ENCODE measurements around the gene HSD11B1. TPM values are rescaled to one million over a fixed set of nuclear protein-coding genes. Genes with fewer than 3 reads are reported as not detected.

The HSD11B1 gene
- total and polyA plus RNA-seq, 12 donors, result 0.59 to 15.7 (median 3.0) TPM

DNA sequence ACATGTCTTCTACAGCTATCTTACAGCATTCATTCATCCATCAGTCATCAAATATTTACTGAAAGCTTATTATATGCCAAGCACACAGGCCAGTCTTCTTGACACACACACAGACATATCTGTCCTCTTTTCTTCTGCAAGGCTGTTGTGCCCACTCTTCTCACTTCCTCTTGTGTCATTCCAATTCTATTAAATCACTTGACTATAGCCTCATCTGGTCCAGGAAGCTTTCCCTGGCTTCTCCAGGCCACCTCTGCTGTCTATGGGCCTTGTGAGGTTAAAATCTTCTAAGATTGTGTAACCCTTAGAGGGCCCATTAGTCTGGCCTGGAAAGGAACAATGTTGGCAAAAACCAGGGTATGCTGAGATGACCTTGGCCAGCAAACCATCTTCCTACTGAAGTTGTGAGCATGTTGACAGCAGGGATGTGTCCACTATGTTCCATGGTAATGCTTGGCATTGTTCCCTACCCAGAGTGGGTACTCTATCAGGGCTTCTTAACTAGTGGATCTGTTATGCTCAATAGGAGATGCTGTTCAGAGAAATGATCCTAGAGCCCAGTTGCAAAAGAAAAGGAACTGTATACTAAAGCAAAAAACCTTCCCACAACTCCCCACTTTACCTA lies 56.5 kb downstream of the HSD11B1 start:
- Histone ChIP-seq H3K36me3 (peaks cover 0 to 54% (median 0%) of the 10 kb centered on the region in 9 donors), H3K27ac (peak overlapping the region in 1 of 10 donors; percentile 0), H3K9me3 (no peaks in the 10 kb centered on the region), H3K4me3 (no peak overlapping the region), H3K4me1 (peaks cover 0 to 48% (median 0%) of the 10 kb centered on the region in 9 donors), H3K27me3 (no peaks in the 10 kb centered on the region)
- ATAC-seq (peak in 7 of 8 donors; percentile 7 to 79 (median 26)), DNase-seq (no peak)
- intact Hi-C loops (cut with DNase I), result no loop called here
- no peak for TF ChIP-seq CTCF (IDR thresholded peaks at IDR 0.05)

GRCh38 chr1:209766051-209766450 lies 61.4 kb downstream of the HSD11B1 start:
- Histone ChIP-seq H3K4me1 (peaks cover 8 to 54% (median 22%) of the 10 kb centered on the region in 9 donors), H3K27ac (peak overlapping the region in 1 of 10 donors; percentile 90), H3K36me3 (peaks cover 0 to 32% (median 0%) of the 10 kb centered on the region in 9 donors), H3K4me3 (no peak overlapping the region), H3K9me3 (no peaks in the 10 kb centered on the region), H3K27me3 (no peaks in the 10 kb centered on the region)
- TF ChIP-seq CTCF (IDR thresholded peaks at IDR 0.05), result no peak
- whole genome bisulfite sequencing, 2 donors, result 80 to 93% methylated on average over 2 of the region's 2 CpGs
- DNase-seq, result no peak
- ATAC-seq, result no peak
- intact Hi-C loops (cut with DNase I), result no loop called here

DNA sequence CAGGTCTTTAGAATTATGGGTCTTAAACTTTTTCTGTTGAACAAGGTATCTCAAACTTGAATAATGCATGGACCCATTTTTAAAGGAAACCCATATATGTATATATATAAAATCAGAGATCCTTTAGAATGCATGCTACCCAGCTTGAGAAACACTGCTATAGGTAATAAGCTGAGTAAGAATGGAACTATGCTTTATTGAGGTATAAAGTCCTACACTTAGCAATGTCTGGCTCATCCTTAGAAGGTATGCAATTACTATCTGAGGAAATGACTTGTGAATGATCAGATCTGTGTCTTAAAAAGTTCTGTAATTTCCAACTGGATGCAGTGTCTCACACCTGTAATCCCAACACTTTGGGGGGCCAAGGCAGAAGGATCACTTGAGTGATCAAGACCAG lies 62.5 kb downstream of the HSD11B1 start:
- peaks cover 8 to 46% (median 22%) of the 10 kb centered on the region in 9 donors for H3K4me1 ChIP-seq
- H3K36me3 ChIP-seq, result peaks cover 0 to 24% (median 0%) of the 10 kb centered on the region in 9 donors
- H3K9me3 ChIP-seq, result no peaks in the 10 kb centered on the region
- no peak for DNase-seq
- H3K4me3 ChIP-seq, result no peak overlapping the region
- TF ChIP-seq CTCF (IDR thresholded peaks at IDR 0.05), result no peak
- H3K27me3 ChIP-seq, result no peaks in the 10 kb centered on the region
- H3K27ac ChIP-seq, result peak overlapping the region in 1 of 10 donors; percentile 90
- intact Hi-C loops (cut with DNase I), result no loop called here
- ATAC-seq, result no peak

DNA sequence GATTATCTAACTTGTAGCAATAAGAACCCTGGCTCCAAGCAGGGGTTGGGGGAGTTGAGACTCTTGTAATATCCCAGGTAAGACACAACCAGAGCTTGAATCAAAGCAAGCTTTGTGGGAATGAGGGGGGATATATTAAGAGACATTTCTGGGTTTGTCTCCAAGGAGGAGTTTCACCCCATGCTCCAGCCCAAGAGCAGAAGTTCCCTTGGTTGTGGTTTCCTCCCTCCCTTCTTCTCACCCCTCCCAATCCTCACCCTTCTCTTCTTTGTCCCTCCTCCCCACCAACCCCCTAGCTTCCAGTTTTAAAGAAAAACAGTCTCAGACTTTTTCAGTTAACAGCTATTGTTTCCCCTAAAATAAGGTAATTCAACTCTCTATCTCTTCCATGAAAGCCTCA lies 63.1 kb downstream of the HSD11B1 start:
- no peak for TF ChIP-seq CTCF (IDR thresholded peaks at IDR 0.05)
- peak overlapping the region in 4 of 10 donors; percentile 73 to 90 (median 86) for H3K27ac ChIP-seq
- DNase-seq, result no peak
- ATAC-seq, result no peak
- H3K4me1 ChIP-seq, result peaks cover 8 to 46% (median 22%) of the 10 kb centered on the region in 9 donors
- H3K36me3 ChIP-seq, result peaks cover 0 to 28% (median 0%) of the 10 kb centered on the region in 9 donors
- H3K27me3 ChIP-seq, result no peaks in the 10 kb centered on the region
- intact Hi-C loops (cut with DNase I), result no loop called here
- H3K4me3 ChIP-seq, result peak overlapping the region in 1 of 10 donors; percentile 45
- H3K9me3 ChIP-seq, result no peaks in the 10 kb centered on the region
